Neural progenitor cell (in vitro differentiated cells): Measurements from ENCODE around the gene KCTD15. TPM values are rescaled to one million over a fixed set of nuclear protein-coding genes. Genes with fewer than 3 reads are reported as not detected.

Source experiments
- DNase-seq: peaks from one replicate; pipeline ENCODE4 v3.0.0-alpha.2; 2016; ENCODE audit warnings: low spot score
- H2AFZ ChIP-seq: fragments of 200-600 bp; sonication (generic); replicated peaks from 2 replicates; pipeline ENCODE4 v1.6.1; 2016; ENCODE audit warnings: antibody characterized with exemption
- H3F3A ChIP-seq: fragments of 200-600 bp; sonication (generic); 2 replicates; pipeline ENCODE4 v1.6.1; 2016; ENCODE audit warnings: antibody characterized with exemption, low read depth
- H3K27ac ChIP-seq: fragments of 200-600 bp; sonication (generic); 2 replicates; pipeline ENCODE4 v1.5.1; 2016; ENCODE audit warnings: mild to moderate bottlenecking
- H3K27me3 ChIP-seq: fragments of 200-600 bp; sonication (generic); 2 replicates; pipeline ENCODE4 v1.6.1; 2016; ENCODE audit warnings: mild to moderate bottlenecking, moderate library complexity
- H3K36me3 ChIP-seq: fragments of 200-600 bp; sonication (generic); 2 replicates; pipeline ENCODE4 v1.5.1; 2016
- H3K4me1 ChIP-seq: fragments of 200-600 bp; sonication (generic); 2 replicates; pipeline ENCODE4 v1.6.1; 2016; ENCODE audit warnings: mixed run types
- H3K4me2 ChIP-seq: fragments of 200-600 bp; sonication (generic); 2 replicates; pipeline ENCODE4 v1.6.1; 2016
- H3K4me3 ChIP-seq: fragments of 200-600 bp; sonication (generic); 2 replicates; pipeline ENCODE4 v1.5.1; 2016
- H3K79me2 ChIP-seq: fragments of 200-600 bp; sonication (generic); 2 replicates; pipeline ENCODE4 v1.6.1; 2016; ENCODE audit warnings: low read depth
- H3K9ac ChIP-seq: fragments of 200-600 bp; sonication (generic); 2 replicates; pipeline ENCODE4 v1.6.1; 2016
- H3K9me3 ChIP-seq: fragments of 200-600 bp; sonication (generic); 2 replicates; pipeline ENCODE4 v1.5.1; 2016; ENCODE audit warnings: low read depth
- H4K20me1 ChIP-seq: fragments of 200-600 bp; sonication (generic); 2 replicates; pipeline ENCODE4 v1.6.1; 2016; ENCODE audit warnings: low read depth
- H3K27ac Mint-ChIP-seq: 3 replicates; pipeline ENCODE4 v1.8.0; 2021; ENCODE audit warnings: mixed read lengths
- H3K27me3 Mint-ChIP-seq: 2 replicates; pipeline ENCODE4 v1.8.0; 2022; ENCODE audit warnings: low read depth, mild to moderate bottlenecking, inconsistent platforms, moderate library complexity, mixed read lengths; ENCODE audit not compliant: insufficient read depth
- H3K36me3 Mint-ChIP-seq: 3 replicates; pipeline ENCODE4 v1.8.0; 2021; ENCODE audit warnings: mixed read lengths
- H3K4me1 Mint-ChIP-seq: 3 replicates; pipeline ENCODE4 v1.8.0; 2021; ENCODE audit warnings: mixed read lengths
- H3K4me3 Mint-ChIP-seq: 3 replicates; pipeline ENCODE4 v1.8.0; 2021; ENCODE audit warnings: mild to moderate bottlenecking, moderate library complexity, mixed read lengths
- H3K9me3 Mint-ChIP-seq: 3 replicates; pipeline ENCODE4 v1.8.0; 2020; ENCODE audit warnings: mixed read lengths
- CTCF ChIP-seq: fragments of 200-600 bp; sonication (generic); IDR thresholded peaks from 2 replicates; pipeline ENCODE4 v1.5.1; 2017; ENCODE audit warnings: antibody characterized with exemption, mild to moderate bottlenecking
- EZH2 ChIP-seq: fragments of 200-600 bp; sonication (generic); IDR thresholded peaks from 2 replicates; pipeline ENCODE4 v1.6.1; 2017; ENCODE audit warnings: antibody characterized with exemption, mild to moderate bottlenecking, moderate library complexity
- EZH2phosphoT487 ChIP-seq: fragments of 200-600 bp; sonication (generic); IDR thresholded peaks from 2 replicates; pipeline ENCODE4 v1.6.1; 2017; ENCODE audit warnings: antibody characterized with exemption
- total RNA-seq: library from RNA; depleted of rRNA; stranded (reverse); fragments of >200 nt; gene quantifications from 2 replicates; pipeline ENCODE4 v1.2.3, GENCODE V29; 2015; ENCODE audit warnings: low replicate concordance

The KCTD15 gene
- total RNA-seq, 1 donor from 2014 or later, result 26.4 TPM

GRCh38 chr19:33749619-33750175 lies 47.0 kb upstream of the KCTD15 start:
- H3K4me3 Mint-ChIP-seq, result no peak overlapping the region
- H3K9ac ChIP-seq, result no peak overlapping the region
- TF ChIP-seq EZH2phosphoT487, result no peak
- TF ChIP-seq EZH2, result no peak
- TF ChIP-seq CTCF, result no peak
- H3K27me3 ChIP-seq, result no peaks in the 10 kb centered on the region
- H3K27ac ChIP-seq, result no peak overlapping the region
- H3K9me3 Mint-ChIP-seq, result no peaks in the 10 kb centered on the region
- no peak overlapping the region for H3K27ac Mint-ChIP-seq
- H3K4me2 ChIP-seq, result no peak overlapping the region
- no peaks in the 10 kb centered on the region for H3K79me2 ChIP-seq
- no peaks in the 10 kb centered on the region for H4K20me1 ChIP-seq
- H3K4me1 ChIP-seq, result no peaks in the 10 kb centered on the region
- no peak overlapping the region for H3K4me3 ChIP-seq
- peaks cover 4% of the 10 kb centered on the region for H3K4me1 Mint-ChIP-seq
- no peaks in the 10 kb centered on the region for H3K36me3 ChIP-seq
- DNase-seq, result no peak
- H2AFZ ChIP-seq, result no peak overlapping the region
- no peaks in the 10 kb centered on the region for H3K36me3 Mint-ChIP-seq
- H3K27me3 Mint-ChIP-seq, result peaks cover 6% of the 10 kb centered on the region
- H3K9me3 ChIP-seq, result no peaks in the 10 kb centered on the region
- no peaks in the 10 kb centered on the region for H3F3A ChIP-seq

- no peak overlapping the region for H3K27ac ChIP-seq
- TF ChIP-seq EZH2 (no peak), EZH2phosphoT487 (no peak), CTCF (no peak)
- Mint-ChIP-seq H3K27me3 (peaks cover 6% of the 10 kb centered on the region), H3K4me1 (peaks cover 4% of the 10 kb centered on the region), H3K27ac (no peak overlapping the region), H3K4me3 (no peak overlapping the region), H3K9me3 (no peaks in the 10 kb centered on the region), H3K36me3 (no peaks in the 10 kb centered on the region)
- no peaks in the 10 kb centered on the region for H3F3A ChIP-seq
- H3K4me3 ChIP-seq, result no peak overlapping the region
- no peaks in the 10 kb centered on the region for H4K20me1 ChIP-seq
- H3K27me3 ChIP-seq, result no peaks in the 10 kb centered on the region
- no peak for DNase-seq
- no peak overlapping the region for H3K4me2 ChIP-seq
- no peaks in the 10 kb centered on the region for H3K79me2 ChIP-seq
- no peaks in the 10 kb centered on the region for H3K9me3 ChIP-seq
- no peak overlapping the region for H3K9ac ChIP-seq
- no peaks in the 10 kb centered on the region for H3K4me1 ChIP-seq
- H2AFZ ChIP-seq, result no peak overlapping the region
- H3K36me3 ChIP-seq, result no peaks in the 10 kb centered on the region
Measured at GRCh38 chr19:33750587-33751435, 45.9 kb upstream of the KCTD15 start.

GRCh38 chr19:33751436-33751770 lies 45.3 kb upstream of the KCTD15 start:
- Histone ChIP-seq H3F3A (no peaks in the 10 kb centered on the region), H3K4me3 (no peak overlapping the region), H4K20me1 (no peaks in the 10 kb centered on the region), H3K36me3 (no peaks in the 10 kb centered on the region), H2AFZ (no peak overlapping the region), H3K9ac (no peak overlapping the region), H3K4me2 (no peak overlapping the region), H3K4me1 (no peaks in the 10 kb centered on the region), H3K27me3 (no peaks in the 10 kb centered on the region), H3K79me2 (no peaks in the 10 kb centered on the region), H3K27ac (no peak overlapping the region), H3K9me3 (no peaks in the 10 kb centered on the region)
- H3K4me3 Mint-ChIP-seq, result no peak overlapping the region
- TF ChIP-seq EZH2 (no peak), EZH2phosphoT487 (no peak), CTCF (no peak)
- peaks cover 4% of the 10 kb centered on the region for H3K4me1 Mint-ChIP-seq
- no peak for DNase-seq
- no peak overlapping the region for H3K27ac Mint-ChIP-seq
- no peaks in the 10 kb centered on the region for H3K36me3 Mint-ChIP-seq
- H3K27me3 Mint-ChIP-seq, result peaks cover 6% of the 10 kb centered on the region
- no peaks in the 10 kb centered on the region for H3K9me3 Mint-ChIP-seq
